Stomach smooth muscle (tissue), 2 donors: Measurements from ENCODE around the gene HSD17B12.

Source experiments
- H3K27ac ChIP-seq: one replicate; pipeline ENCODE4 v1.7.0; 2013; ENCODE audit warnings: mild to moderate bottlenecking, low read length, inconsistent platforms
- H3K27me3 ChIP-seq, 2 donors: one replicate each; pipeline ENCODE4 v1.7.0; 2013; ENCODE audit warnings: low read length in 2 of 2; ENCODE audit not compliant: insufficient read depth in 2 of 2, control insufficient read depth in 1 of 2
- H3K36me3 ChIP-seq, 2 donors: one replicate each; pipeline ENCODE4 v1.7.0; 2013; ENCODE audit warnings: low read length in 2 of 2; ENCODE audit not compliant: control insufficient read depth in 2 of 2, insufficient read depth in 2 of 2
- H3K4me1 ChIP-seq: one replicate; pipeline ENCODE4 v1.7.0; 2013; ENCODE audit warnings: low read length; ENCODE audit not compliant: control insufficient read depth, insufficient read depth
- H3K4me3 ChIP-seq, 2 donors: one replicate each; pipeline ENCODE4 v1.7.0; 2013; ENCODE audit warnings: low read length in 2 of 2
- H3K9ac ChIP-seq, 2 donors: one replicate each; pipeline ENCODE4 v1.7.0; 2013; ENCODE audit warnings: low read length in 2 of 2, mild to moderate bottlenecking in 1 of 2
- H3K9me3 ChIP-seq, 2 donors: one replicate each; pipeline ENCODE4 v1.7.0; 2013; ENCODE audit warnings: low read length in 2 of 2; ENCODE audit not compliant: control insufficient read depth in 2 of 2
- donor health status: healthy.
- donor health status: Pancreatic carcinoma.

HSD17B12 gene

DNA sequence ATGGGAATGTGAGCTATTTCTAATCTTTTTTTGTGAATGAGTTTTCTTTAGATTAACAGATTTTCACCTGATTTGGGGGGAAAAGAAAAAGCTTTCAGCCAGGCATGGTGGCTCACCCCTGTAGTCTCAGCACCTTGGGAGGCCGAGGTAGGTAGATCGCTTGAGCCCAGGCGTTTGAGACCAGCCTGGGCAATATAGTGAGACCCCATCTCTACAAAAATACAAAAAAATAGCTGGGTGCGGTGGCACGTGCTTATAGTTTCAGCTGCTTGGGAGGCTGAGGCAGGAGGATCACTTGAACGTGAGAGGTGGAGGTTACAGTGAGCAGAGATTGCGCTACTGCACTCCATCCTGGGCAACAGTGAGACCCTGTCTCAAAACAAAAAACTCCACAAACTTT, 92.2 kb downstream of the HSD17B12 start:
- no peak overlapping the region for H3K4me3 ChIP-seq
- H3K27ac ChIP-seq: no peak overlapping the region
- H3K27me3 ChIP-seq: no peaks in the 10 kb centered on the region
- no peaks in the 10 kb centered on the region for H3K9me3 ChIP-seq
- H3K4me1 ChIP-seq: no peaks in the 10 kb centered on the region
- no peak overlapping the region for H3K9ac ChIP-seq
- H3K36me3 ChIP-seq: no peaks in the 10 kb centered on the region

DNA sequence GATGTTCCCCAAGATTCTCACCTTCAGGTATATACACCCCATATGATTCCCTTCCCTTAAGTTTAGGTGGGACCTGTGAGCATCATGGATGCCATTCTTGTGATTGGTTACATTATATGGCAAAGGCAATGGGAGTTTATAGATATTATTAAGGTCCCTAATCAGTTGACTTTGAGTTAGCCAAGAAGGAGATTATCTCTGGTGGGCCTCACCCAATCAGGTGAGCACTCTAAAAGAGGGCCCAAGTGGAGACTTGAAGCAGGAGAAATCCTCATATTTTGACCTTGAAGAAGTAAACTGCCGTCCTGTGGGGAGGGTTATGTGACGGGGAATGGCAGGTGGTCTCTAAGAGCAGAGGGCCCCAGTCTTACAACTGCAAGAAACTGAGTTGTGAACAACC, 94.2 kb downstream of the HSD17B12 start:
- H3K4me1 ChIP-seq: no peaks in the 10 kb centered on the region
- no peak overlapping the region for H3K9ac ChIP-seq
- no peak overlapping the region for H3K27ac ChIP-seq
- no peak overlapping the region for H3K4me3 ChIP-seq
- H3K9me3 ChIP-seq: no peaks in the 10 kb centered on the region
- H3K27me3 ChIP-seq: no peaks in the 10 kb centered on the region
- H3K36me3 ChIP-seq: no peaks in the 10 kb centered on the region

DNA sequence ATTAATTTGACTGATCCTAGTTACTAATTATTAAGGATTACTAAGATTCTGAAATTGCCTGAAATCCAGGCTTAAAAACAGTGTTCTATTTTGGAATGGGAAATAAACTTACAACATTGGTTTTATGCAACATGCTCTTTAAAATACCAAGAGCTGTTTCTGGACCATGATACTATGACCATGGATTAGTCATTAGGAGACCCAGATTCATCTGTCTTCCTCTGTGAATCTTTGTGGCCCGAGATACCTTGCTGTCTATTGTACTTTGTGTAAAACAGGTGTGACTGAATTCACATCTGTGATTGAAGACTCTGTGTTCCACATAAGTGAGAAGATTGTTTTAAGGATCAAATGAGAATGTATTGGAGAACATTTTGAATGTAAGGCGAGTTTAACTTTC, 98.8 kb downstream of the HSD17B12 start:
- no peak overlapping the region for H3K9ac ChIP-seq
- no peaks in the 10 kb centered on the region for H3K36me3 ChIP-seq
- no peak overlapping the region for H3K27ac ChIP-seq
- no peaks in the 10 kb centered on the region for H3K4me1 ChIP-seq
- H3K4me3 ChIP-seq: no peak overlapping the region
- no peaks in the 10 kb centered on the region for H3K27me3 ChIP-seq
- peaks cover 0 to under 1% of the 10 kb centered on the region in 2 donors for H3K9me3 ChIP-seq

DNA sequence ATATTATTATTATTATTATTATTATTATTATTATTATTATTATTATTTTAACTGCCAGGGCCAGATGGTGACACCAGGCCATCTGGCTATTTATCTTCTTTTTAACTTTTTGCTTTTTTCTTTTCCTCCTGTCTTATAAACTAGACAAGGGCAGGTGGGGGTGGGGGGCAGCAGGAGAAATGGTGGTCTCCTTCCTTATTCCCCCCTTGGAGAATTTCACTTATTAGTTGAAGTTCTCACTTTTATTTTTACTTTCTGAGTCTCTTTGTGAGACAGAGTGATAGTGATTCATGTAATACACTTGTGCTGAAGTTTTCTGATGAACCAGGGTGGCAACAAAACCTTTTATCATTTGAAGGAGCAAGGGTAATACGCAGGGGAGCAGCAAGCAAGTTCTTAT, 103.8 kb downstream of the HSD17B12 start:
- H3K36me3 ChIP-seq: no peaks in the 10 kb centered on the region

DNA sequence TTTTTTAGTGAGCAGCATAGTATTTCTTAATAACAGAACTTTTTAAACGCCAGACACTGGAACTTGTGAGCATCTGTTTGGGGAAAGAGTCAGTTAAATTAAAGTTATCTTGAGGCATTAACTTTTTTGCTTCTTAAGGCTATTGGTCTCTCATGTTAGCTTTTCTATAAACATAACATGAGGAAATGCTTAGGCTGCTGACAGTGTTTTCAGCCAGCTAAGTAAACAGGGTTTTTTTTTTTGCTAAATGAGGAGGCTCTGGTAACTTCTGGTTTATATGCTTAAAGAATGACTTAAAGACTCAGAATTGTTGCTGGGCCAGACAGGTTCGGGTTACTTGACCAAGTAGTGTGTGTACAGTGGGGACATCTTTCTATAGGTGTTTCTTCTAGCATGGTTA, 104.3 kb downstream of the HSD17B12 start:
- H3K27me3 ChIP-seq: no peaks in the 10 kb centered on the region
- H3K9me3 ChIP-seq: peaks cover 0 to 3% of the 10 kb centered on the region in 2 donors
- H3K27ac ChIP-seq: no peak overlapping the region
- H3K36me3 ChIP-seq: no peaks in the 10 kb centered on the region
- H3K4me3 ChIP-seq: no peak overlapping the region
- no peak overlapping the region for H3K9ac ChIP-seq
- H3K4me1 ChIP-seq: no peaks in the 10 kb centered on the region

More for the DNA sequence above, 103.8 kb downstream of the HSD17B12 start:
- Histone ChIP-seq H3K9me3 (peaks cover 0 to 3% of the 10 kb centered on the region in 2 donors), H3K4me3 (no peak overlapping the region), H3K4me1 (no peaks in the 10 kb centered on the region), H3K9ac (no peak overlapping the region), H3K27me3 (no peaks in the 10 kb centered on the region), H3K27ac (no peak overlapping the region)

DNA sequence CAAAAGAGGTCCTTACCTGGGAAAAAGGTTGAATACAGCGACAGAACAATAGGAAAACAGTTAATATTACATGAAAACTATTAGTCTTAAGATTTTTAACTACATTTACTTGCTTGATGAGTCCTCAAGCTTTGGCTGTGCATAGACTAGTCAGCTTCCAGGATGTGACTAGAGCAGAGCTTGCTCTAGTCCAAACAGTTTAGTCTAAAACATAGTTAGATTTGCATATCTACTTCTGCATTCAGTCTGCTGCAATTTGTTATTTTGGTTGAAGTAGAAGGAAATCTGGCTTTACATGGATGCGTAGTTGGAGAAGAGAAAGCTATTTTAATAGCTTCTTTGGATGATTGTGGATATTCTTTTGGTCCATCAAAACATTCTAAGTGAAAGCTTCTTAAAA, 104.8 kb downstream of the HSD17B12 start:
- H3K27me3 ChIP-seq: no peaks in the 10 kb centered on the region
- no peak overlapping the region for H3K4me3 ChIP-seq
- H3K4me1 ChIP-seq: no peaks in the 10 kb centered on the region
- H3K9me3 ChIP-seq: peaks cover 0 to 3% of the 10 kb centered on the region in 2 donors
- no peak overlapping the region for H3K27ac ChIP-seq
- H3K9ac ChIP-seq: no peak overlapping the region
- H3K36me3 ChIP-seq: no peaks in the 10 kb centered on the region

DNA sequence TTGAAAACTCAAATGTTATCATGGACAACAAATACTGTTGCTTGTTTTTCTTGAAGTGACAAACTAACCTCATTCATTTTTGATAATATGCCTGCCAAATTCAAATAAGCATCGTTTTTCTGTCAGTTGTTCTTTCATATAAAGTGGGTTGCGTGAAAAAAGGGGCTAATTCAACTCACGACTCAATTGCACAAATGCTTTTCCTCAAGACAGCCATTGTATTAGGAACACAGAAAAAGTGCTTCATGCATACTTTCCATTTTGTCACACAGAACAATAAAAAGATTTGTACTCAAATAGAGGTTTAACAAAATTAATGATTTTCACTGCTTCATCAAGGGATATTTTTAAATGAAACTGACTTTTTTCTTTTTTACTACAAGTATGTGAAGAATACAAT, 105.5 kb downstream of the HSD17B12 start:
- Histone ChIP-seq H3K27ac (no peak overlapping the region), H3K4me1 (no peaks in the 10 kb centered on the region), H3K9me3 (peaks cover 0 to 3% of the 10 kb centered on the region in 2 donors), H3K27me3 (no peaks in the 10 kb centered on the region), H3K9ac (no peak overlapping the region), H3K4me3 (no peak overlapping the region), H3K36me3 (no peaks in the 10 kb centered on the region)

DNA sequence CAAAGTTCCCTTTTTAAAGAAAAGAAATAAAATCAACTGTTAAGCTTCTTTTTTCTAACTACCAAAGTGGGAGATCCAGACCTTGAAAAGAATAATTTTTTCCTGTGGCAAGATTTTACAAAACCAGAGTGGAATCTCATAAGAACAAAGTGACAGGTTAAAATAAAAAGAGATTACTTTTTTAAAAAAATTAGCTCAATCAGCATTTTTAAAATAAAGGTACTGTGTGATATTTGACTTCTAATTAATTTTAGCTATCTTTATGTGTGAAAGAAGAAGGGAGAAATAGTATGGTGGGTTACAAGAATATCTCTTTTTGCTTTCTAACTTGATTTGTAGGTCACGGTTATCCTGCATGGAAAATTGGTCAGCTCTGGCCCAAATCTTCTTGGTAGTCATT, 107.3 kb downstream of the HSD17B12 start:
- H3K36me3 ChIP-seq: no peaks in the 10 kb centered on the region
- no peak overlapping the region for H3K27ac ChIP-seq
- no peaks in the 10 kb centered on the region for H3K27me3 ChIP-seq
- H3K4me3 ChIP-seq: no peak overlapping the region
- H3K4me1 ChIP-seq: no peaks in the 10 kb centered on the region
- H3K9me3 ChIP-seq: peaks cover 0 to 3% of the 10 kb centered on the region in 2 donors
- H3K9ac ChIP-seq: no peak overlapping the region

DNA sequence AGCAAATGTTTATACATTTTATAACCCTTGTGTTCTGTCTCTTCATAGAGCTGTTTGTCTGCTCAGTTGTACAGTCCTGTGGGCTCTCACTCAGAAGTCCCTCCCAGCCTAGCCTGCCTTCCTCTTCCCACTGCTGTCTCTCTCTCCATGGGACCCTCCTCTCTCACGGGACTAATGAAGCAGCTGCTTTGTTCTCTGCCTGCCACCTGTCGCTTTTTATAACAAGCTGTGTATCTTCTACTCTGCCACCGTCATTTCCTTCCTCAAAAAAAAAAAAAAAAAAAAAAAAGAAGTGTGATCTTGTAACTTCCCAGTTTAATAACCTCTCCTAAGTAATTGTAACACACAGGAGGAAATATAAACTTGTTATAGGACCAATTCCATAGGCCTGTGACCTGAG, 107.9 kb downstream of the HSD17B12 start:
- Histone ChIP-seq H3K4me3 (no peak overlapping the region), H3K27me3 (no peaks in the 10 kb centered on the region), H3K4me1 (no peaks in the 10 kb centered on the region), H3K9me3 (peaks cover 0 to 3% of the 10 kb centered on the region in 2 donors), H3K36me3 (no peaks in the 10 kb centered on the region), H3K27ac (no peak overlapping the region), H3K9ac (no peak overlapping the region)

DNA sequence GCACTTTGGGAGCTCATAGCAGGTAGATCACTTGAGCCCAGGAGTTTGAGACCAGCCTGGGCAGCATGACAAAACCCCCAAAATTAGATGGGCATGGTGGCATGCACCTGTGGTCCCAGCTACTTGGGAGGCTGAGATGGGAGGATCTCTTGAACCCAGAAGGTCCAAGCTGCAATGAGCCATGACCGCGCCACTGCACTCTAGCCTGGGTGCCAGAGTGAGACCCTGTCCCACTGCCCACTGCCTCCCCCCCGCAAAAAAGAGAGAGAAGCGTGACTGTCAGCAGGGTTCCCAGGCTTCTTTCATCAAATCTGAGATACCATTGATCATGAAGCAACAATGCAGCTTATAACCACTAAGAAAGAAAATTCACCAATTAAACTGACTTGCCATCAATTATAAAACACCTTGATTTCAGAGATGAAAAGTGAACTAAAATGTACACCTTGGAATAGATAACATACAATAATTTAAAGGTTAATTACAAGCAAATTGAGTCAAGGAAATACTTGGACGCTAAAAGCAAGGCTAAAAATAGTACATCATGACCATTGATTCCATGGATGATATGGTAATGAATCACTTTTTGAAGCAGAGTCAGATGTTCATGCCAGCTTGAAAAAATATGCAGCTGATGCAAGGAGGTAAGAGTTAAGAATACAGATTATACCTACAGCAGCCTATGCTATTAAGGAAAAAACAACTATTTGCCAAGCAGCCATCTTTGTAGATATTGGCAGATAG, 109.3 kb downstream of the HSD17B12 start:
- H3K9me3 ChIP-seq: no peaks in the 10 kb centered on the region
- no peaks in the 10 kb centered on the region for H3K36me3 ChIP-seq
- H3K27me3 ChIP-seq: no peaks in the 10 kb centered on the region
- H3K4me1 ChIP-seq: no peaks in the 10 kb centered on the region
- H3K27ac ChIP-seq: no peak overlapping the region
- H3K9ac ChIP-seq: no peak overlapping the region
- no peak overlapping the region for H3K4me3 ChIP-seq

DNA sequence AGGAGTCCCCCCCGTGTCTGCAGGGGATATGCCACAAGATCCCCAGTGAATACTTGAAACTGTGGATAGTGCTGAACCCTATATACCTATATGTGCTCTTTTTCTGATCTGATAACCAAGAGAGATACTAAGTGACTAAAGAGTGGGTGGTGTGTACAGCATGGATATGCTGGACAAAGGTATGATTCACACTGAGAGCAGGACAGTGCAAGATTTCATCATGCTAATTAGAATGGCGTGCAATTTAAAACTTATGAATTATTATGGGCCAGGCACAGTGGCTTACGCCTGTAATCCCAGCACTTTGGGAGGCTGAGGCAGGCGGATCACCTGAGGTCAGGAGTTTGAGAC, 109.9 kb downstream of the HSD17B12 start:
- H3K27me3 ChIP-seq: no peaks in the 10 kb centered on the region
- no peak overlapping the region for H3K9ac ChIP-seq
- no peak overlapping the region for H3K27ac ChIP-seq
- H3K4me1 ChIP-seq: no peaks in the 10 kb centered on the region
- no peaks in the 10 kb centered on the region for H3K36me3 ChIP-seq
- H3K4me3 ChIP-seq: no peak overlapping the region
- no peaks in the 10 kb centered on the region for H3K9me3 ChIP-seq
